NT2/D1 (cell line): ENCODE data around the gene PLCD4.

Source experiments
- DNase-seq: peaks from one replicate; pipeline ENCODE4 v3.0.0-alpha.2; 2011; ENCODE audit warnings: low read depth, low spot score
- H3K27me3 ChIP-seq: 2 replicates; pipeline ENCODE4 v1.6.0; 2011; ENCODE audit warnings: mild to moderate bottlenecking; ENCODE audit not compliant: insufficient read length, insufficient read depth
- H3K36me3 ChIP-seq: 2 replicates; pipeline ENCODE4 v1.6.1; 2011; ENCODE audit warnings: mild to moderate bottlenecking, low read length, mixed read lengths; ENCODE audit not compliant: insufficient read depth, insufficient read length
- H3K4me1 ChIP-seq: 2 replicates; pipeline ENCODE4 v1.5.1; 2011; ENCODE audit not compliant: insufficient read depth, insufficient read length
- H3K4me3 ChIP-seq: 2 replicates; pipeline ENCODE4 v1.5.1; 2011; ENCODE audit warnings: low read depth; ENCODE audit not compliant: insufficient read length
- H3K9ac ChIP-seq: 2 replicates; pipeline ENCODE4 v1.6.0; 2011; ENCODE audit warnings: low read depth; ENCODE audit not compliant: insufficient read length
- H3K9me3 ChIP-seq: 2 replicates; pipeline ENCODE4 v1.5.1; 2011; ENCODE audit warnings: mild to moderate bottlenecking, low read length; ENCODE audit not compliant: insufficient read depth
- SUZ12 ChIP-seq: IDR thresholded peaks from 2 replicates; pipeline ENCODE4 v1.6.1; 2011; ENCODE audit not compliant: insufficient read length, insufficient read depth; ENCODE audit errors: extremely low read depth
- YY1 ChIP-seq: IDR thresholded peaks from 2 replicates; pipeline ENCODE4 v1.6.1; 2011; ENCODE audit not compliant: insufficient read length, insufficient read depth
- ZNF274 ChIP-seq: IDR thresholded peaks from 2 replicates; pipeline ENCODE4 v1.6.1; 2011; ENCODE audit warnings: mild to moderate bottlenecking, low read depth, low read length

PLCD4 gene

GRCh38 chr2:218607436-218608115 is at the start of gene PLCD4:
TSS of gene PLCD4 (plus strand) at chr2:218607899. CDS start at chr2:218615740, 7,841 bp downstream.
- DNase-seq, result peak; percentile 6
- TF ChIP-seq ZNF274 (no peak), YY1 (no peak), SUZ12 (no peak)
- Histone ChIP-seq H3K36me3 (no peaks in the 10 kb centered on the region), H3K9me3 (no peaks in the 10 kb centered on the region), H3K4me3 (peak within 1 kb of the TSS; percentile 24), H3K9ac (peak within 1 kb of the TSS; percentile 82), H3K4me1 (peaks cover 7% of the 10 kb centered on the region), H3K27me3 (no peaks in the 10 kb centered on the region)

- no peaks in the 10 kb centered on the region for H3K9me3 ChIP-seq
- peaks cover 66% of the 10 kb centered on the region for H3K36me3 ChIP-seq
- no peaks in the 10 kb centered on the region for H3K4me1 ChIP-seq
- DNase-seq, result no peak
- no peak overlapping the region for H3K9ac ChIP-seq
- TF ChIP-seq SUZ12, result no peak
- TF ChIP-seq ZNF274, result no peak
- TF ChIP-seq YY1, result no peak
- H3K27me3 ChIP-seq, result no peaks in the 10 kb centered on the region
- H3K4me3 ChIP-seq, result no peak overlapping the region
These were observed 49.8 kb upstream of the PLCD4 start for GRCh38 chr2:218557941-218558340.

GRCh38 chr2:218558986-218559385 is 48.7 kb upstream of the PLCD4 start:
- no peak for DNase-seq
- peaks cover 62% of the 10 kb centered on the region for H3K36me3 ChIP-seq
- no peak overlapping the region for H3K4me3 ChIP-seq
- H3K9ac ChIP-seq, result no peak overlapping the region
- no peaks in the 10 kb centered on the region for H3K9me3 ChIP-seq
- no peaks in the 10 kb centered on the region for H3K4me1 ChIP-seq
- no peak for TF ChIP-seq YY1
- no peak for TF ChIP-seq ZNF274
- no peak for TF ChIP-seq SUZ12
- no peaks in the 10 kb centered on the region for H3K27me3 ChIP-seq

- no peak for DNase-seq
- no peaks in the 10 kb centered on the region for H3K9me3 ChIP-seq
- peaks cover 61% of the 10 kb centered on the region for H3K36me3 ChIP-seq
- H3K27me3 ChIP-seq, result no peaks in the 10 kb centered on the region
- TF ChIP-seq SUZ12 (no peak), YY1 (no peak), ZNF274 (no peak)
- no peak overlapping the region for H3K4me3 ChIP-seq
- H3K4me1 ChIP-seq, result no peaks in the 10 kb centered on the region
- H3K9ac ChIP-seq, result no peak overlapping the region
These were observed 43.6 kb upstream of the PLCD4 start for GRCh38 chr2:218564056-218564455.

GRCh38 chr2:218566296-218566695 is 41.4 kb upstream of the PLCD4 start:
- Histone ChIP-seq H3K9ac (no peak overlapping the region), H3K27me3 (no peaks in the 10 kb centered on the region), H3K4me1 (no peaks in the 10 kb centered on the region), H3K36me3 (peaks cover 55% of the 10 kb centered on the region), H3K9me3 (no peaks in the 10 kb centered on the region), H3K4me3 (no peak overlapping the region)
- TF ChIP-seq YY1 (no peak), SUZ12 (no peak), ZNF274 (no peak)
- DNase-seq, result no peak

- Histone ChIP-seq H3K9me3 (no peaks in the 10 kb centered on the region), H3K36me3 (peaks cover 59% of the 10 kb centered on the region), H3K9ac (peak overlapping the region; percentile 94), H3K27me3 (no peaks in the 10 kb centered on the region), H3K4me1 (no peaks in the 10 kb centered on the region), H3K4me3 (peak overlapping the region; percentile 83)
- no peak for DNase-seq
- TF ChIP-seq ZNF274 (no peak), SUZ12 (no peak), YY1 (no peak)
These were observed 39.9 kb upstream of the PLCD4 start for GRCh38 chr2:218567797-218568189.

GRCh38 chr2:218568190-218569037 is 39.3 kb upstream of the PLCD4 start, which contains the start of the genes CNOT9 and USP37:
TSS of gene CNOT9 (plus strand) at chr2:218568839. CDS start at chr2:218568955, 116 bp downstream.
TSS of gene USP37 (minus strand) at chr2:218568351. CDS start at chr2:218558653, 9,698 bp downstream.
- no peaks in the 10 kb centered on the region for H3K4me1 ChIP-seq
- peaks cover 64% of the 10 kb centered on the region for H3K36me3 ChIP-seq
- no peaks in the 10 kb centered on the region for H3K9me3 ChIP-seq
- DNase-seq, result peak; percentile 98
- H3K27me3 ChIP-seq, result no peaks in the 10 kb centered on the region
- H3K9ac ChIP-seq, result peak within 1 kb of the TSS; percentile 94
- H3K4me3 ChIP-seq, result peak within 1 kb of the TSS; percentile 86
- TF ChIP-seq YY1, result peak; percentile 61
- TF ChIP-seq ZNF274, result no peak
